Keratinocyte (primary cell): Measurements from ENCODE around the gene VWA3A.

Experiments
- EZH2 ChIP-seq: IDR thresholded peaks from one replicate; pipeline ENCODE4 v1.6.1; 2012; ENCODE audit warnings: inconsistent platforms, mild to moderate bottlenecking, low read length, moderate library complexity
- TF ChIP-seq, protein P1 (sequence below), 3 experiments: IDR thresholded peaks in 1 of 3; conservative IDR thresholded peaks in 1 of 3; optimal IDR thresholded peaks in 1 of 3; 2 replicates in 2 of 3; 3 replicates in 1 of 3; pipeline versions ENCODE3 to v1.5.1; 2011; ENCODE audit warnings: low read length in 3 of 3, mild to moderate bottlenecking in 3 of 3, moderate library complexity in 2 of 3, control low read depth in 1 of 3, inconsistent platforms in 1 of 3; ENCODE audit not compliant: insufficient read depth in 2 of 3; ENCODE audit errors: extremely low read depth in 1 of 3

- TF ChIP-seq, protein P1, sequence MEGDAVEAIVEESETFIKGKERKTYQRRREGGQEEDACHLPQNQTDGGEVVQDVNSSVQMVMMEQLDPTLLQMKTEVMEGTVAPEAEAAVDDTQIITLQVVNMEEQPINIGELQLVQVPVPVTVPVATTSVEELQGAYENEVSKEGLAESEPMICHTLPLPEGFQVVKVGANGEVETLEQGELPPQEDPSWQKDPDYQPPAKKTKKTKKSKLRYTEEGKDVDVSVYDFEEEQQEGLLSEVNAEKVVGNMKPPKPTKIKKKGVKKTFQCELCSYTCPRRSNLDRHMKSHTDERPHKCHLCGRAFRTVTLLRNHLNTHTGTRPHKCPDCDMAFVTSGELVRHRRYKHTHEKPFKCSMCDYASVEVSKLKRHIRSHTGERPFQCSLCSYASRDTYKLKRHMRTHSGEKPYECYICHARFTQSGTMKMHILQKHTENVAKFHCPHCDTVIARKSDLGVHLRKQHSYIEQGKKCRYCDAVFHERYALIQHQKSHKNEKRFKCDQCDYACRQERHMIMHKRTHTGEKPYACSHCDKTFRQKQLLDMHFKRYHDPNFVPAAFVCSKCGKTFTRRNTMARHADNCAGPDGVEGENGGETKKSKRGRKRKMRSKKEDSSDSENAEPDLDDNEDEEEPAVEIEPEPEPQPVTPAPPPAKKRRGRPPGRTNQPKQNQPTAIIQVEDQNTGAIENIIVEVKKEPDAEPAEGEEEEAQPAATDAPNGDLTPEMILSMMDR (optimal IDR thresholded peaks at IDR 0.05 in 1 of 3, IDR thresholded peaks at IDR 0.05 in 1 of 3, conservative IDR thresholded peaks at IDR 0.05 in 1 of 3; ENCODE audit: extremely low read depth in 1 of 3, insufficient read depth in 2 of 3, low read length in 3 of 3), result no peak
- no peak for TF ChIP-seq EZH2
Observed at GRCh38 chr16:22130528-22130927, 38.2 kb downstream of the VWA3A start.
